Activated CD8-positive, alpha-beta T cell treated with anti-CD3 and anti-CD28 coated beads for 36 hours (primary cell): ENCODE results near the gene CMIP. TPM values are rescaled to one million over a fixed set of nuclear protein-coding genes. Genes with fewer than 3 reads are reported as not detected.

Source experiments
- ATAC-seq: fragments of 200-7000 bp; cut with Tn5 transposase; one replicate; pipeline ENCODE4 v1.10.0; 2021; ENCODE audit warnings: mild to moderate bottlenecking, moderate library complexity
- CTCF ChIA-PET: fragments of 350-600 bp; sonication (Branson Sonifier 250); formaldehyde crosslinking; loops from one replicate; lab custom pipeline; 2021; ENCODE audit warnings: antibody characterized with exemption; lab: Charles Lee
- POLR2A ChIA-PET: fragments of 350-600 bp; sonication (Branson Sonifier 250); formaldehyde crosslinking; loops from one replicate; lab custom pipeline; 2021; ENCODE audit warnings: antibody characterized with exemption; lab: Charles Lee
- DNase-seq: peaks from one replicate; pipeline ENCODE4 v3.0.0-alpha.2; 2020
- H3K27ac Mint-ChIP-seq: one replicate; pipeline ENCODE4 v1.8.0; 2021; ENCODE audit warnings: mild to moderate bottlenecking, mixed read lengths
- H3K27me3 Mint-ChIP-seq: one replicate; pipeline ENCODE4 v1.8.0; 2021; ENCODE audit warnings: mixed read lengths
- H3K36me3 Mint-ChIP-seq: one replicate; pipeline ENCODE4 v1.8.0; 2021; ENCODE audit warnings: low read depth, mixed read lengths
- H3K4me1 Mint-ChIP-seq: one replicate; pipeline ENCODE4 v1.8.0; 2021; ENCODE audit warnings: low read depth, mixed read lengths
- H3K4me3 Mint-ChIP-seq: one replicate; pipeline ENCODE4 v1.8.0; 2021; ENCODE audit warnings: mild to moderate bottlenecking, moderate library complexity, mixed read lengths
- H3K9me3 Mint-ChIP-seq: one replicate; pipeline ENCODE4 v1.8.0; 2021; ENCODE audit warnings: mixed read lengths
- intact Hi-C: fragments of 100-400 bp; cut with micrococcal nuclease; formaldehyde crosslinking; loops from one replicate; pipeline ENCODE4 v1.10.0; 2022
- total RNA-seq, 2 experiments: library from RNA; stranded (reverse); gene quantifications; one replicate each; pipeline ENCODE4 v1.2.3, GENCODE V29; 2021
- TF ChIP-seq, protein P1 (sequence below): fragments of 200-600 bp; IDR thresholded peaks from one replicate; pipeline ENCODE4 v1.8.0; 2022; ENCODE audit warnings: antibody characterized with exemption, mild to moderate bottlenecking

Gene CMIP
- total RNA-seq, 2 experiments from 2014 or later = 37.6 to 38.5 TPM

DNA sequence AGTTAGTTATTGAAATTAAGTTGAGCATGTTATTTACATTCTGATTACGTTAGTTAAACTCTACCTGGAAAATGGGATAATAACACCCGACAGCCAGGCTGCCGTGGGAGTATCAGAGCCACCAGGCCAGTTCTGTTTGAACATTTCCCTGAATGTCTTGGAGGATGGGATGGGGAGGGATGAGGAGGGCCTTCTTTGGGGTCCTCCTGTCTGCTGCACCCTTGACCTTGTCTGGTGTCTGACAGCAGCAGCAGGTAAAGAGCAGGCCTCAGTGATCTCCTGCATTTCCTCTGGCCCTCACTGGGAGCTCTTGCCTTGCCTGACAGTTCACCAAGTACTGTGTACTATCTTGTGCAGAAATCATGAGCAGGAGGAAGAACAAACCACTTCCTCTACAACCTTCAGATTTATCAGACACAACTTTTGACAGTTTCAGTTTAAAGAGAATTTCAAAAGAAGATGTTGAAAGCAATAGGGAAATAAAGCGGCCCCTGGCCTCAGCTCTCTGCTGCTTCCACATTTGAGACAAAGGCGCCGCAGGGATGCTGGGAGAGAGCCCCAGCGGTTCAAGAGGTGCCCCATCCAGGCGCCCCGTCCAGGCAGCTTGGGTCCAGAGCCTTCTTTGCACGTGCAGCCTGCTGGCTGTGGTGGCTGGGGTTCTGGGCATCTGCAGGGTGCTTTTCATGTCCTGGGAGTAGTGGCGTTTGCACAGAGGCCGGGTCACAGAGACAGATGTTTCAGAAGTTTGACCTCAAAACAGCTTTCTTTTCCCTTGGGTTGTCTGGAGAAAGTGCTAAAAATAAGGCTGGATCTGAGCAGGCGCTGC is 25.3 kb downstream of the CMIP start:
- H3K27ac Mint-ChIP-seq = peak overlapping the region; percentile 79
- ATAC-seq = peak; percentile 94
- ChIA-PET POLR2A (interaction anchor here (1.0 to 1.8 kb wide), 3 partner anchors 8 to 14 kb away, joined by 4 to 8 read pairs (median 5); no protein-coding TSS in a partner anchor), CTCF (interaction anchor here (0.7 to 1.6 kb wide), 4 partner anchors 9 to 260 kb away, joined by 3 to 5 read pairs (median 4); no protein-coding TSS in a partner anchor)
- peaks cover 2% of the 10 kb centered on the region for H3K36me3 Mint-ChIP-seq
- intact Hi-C loops = no loop called here
- no peaks in the 10 kb centered on the region for H3K27me3 Mint-ChIP-seq
- H3K4me3 Mint-ChIP-seq = peak overlapping the region; percentile 6
- TF ChIP-seq, protein P1, sequence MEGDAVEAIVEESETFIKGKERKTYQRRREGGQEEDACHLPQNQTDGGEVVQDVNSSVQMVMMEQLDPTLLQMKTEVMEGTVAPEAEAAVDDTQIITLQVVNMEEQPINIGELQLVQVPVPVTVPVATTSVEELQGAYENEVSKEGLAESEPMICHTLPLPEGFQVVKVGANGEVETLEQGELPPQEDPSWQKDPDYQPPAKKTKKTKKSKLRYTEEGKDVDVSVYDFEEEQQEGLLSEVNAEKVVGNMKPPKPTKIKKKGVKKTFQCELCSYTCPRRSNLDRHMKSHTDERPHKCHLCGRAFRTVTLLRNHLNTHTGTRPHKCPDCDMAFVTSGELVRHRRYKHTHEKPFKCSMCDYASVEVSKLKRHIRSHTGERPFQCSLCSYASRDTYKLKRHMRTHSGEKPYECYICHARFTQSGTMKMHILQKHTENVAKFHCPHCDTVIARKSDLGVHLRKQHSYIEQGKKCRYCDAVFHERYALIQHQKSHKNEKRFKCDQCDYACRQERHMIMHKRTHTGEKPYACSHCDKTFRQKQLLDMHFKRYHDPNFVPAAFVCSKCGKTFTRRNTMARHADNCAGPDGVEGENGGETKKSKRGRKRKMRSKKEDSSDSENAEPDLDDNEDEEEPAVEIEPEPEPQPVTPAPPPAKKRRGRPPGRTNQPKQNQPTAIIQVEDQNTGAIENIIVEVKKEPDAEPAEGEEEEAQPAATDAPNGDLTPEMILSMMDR = no peak
- peak; percentile 49 for DNase-seq
- peaks cover 55% of the 10 kb centered on the region for H3K4me1 Mint-ChIP-seq
- no peaks in the 10 kb centered on the region for H3K9me3 Mint-ChIP-seq

DNA sequence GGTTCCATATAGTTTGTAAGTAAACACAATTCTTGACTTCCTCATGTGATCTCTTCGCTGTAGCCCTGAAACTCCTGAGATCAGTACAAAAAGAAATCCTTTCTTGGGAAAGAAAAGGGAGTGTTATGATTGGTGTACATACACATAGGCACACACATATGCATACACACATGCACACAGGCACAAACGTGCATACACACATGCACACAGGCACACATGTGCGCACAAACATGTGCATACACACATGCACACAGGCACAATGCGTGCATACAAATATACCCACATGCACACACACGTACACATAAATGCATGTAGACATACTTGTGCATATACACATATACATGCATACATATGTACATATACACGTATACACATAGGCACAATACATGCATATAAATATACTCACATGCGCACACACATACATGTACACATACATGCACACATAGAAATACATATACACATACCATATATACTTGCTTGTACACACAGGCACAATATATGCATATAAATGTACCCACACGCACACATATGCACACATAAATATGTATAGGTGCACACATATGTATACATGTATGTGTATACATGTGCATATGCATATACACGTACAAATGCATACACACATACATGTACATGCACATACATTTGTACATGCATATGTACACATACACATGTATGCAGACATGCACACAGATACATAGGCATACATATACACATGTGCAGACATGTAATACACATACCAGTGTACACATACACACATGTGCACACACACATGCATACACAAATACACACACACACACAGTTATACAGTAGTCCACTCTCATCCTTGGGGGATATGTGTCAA is 26.4 kb downstream of the CMIP start:
- Mint-ChIP-seq H3K27me3 (no peaks in the 10 kb centered on the region), H3K36me3 (peaks cover 2% of the 10 kb centered on the region), H3K4me1 (peaks cover 60% of the 10 kb centered on the region), H3K4me3 (no peak overlapping the region), H3K27ac (peak overlapping the region; percentile 79), H3K9me3 (no peaks in the 10 kb centered on the region)
- intact Hi-C loops = no loop called here
- CTCF ChIA-PET = interaction anchor here (1.6 kb wide), 1 partner anchor 8 kb away, joined by 5 read pairs; no protein-coding TSS in a partner anchor
- TF ChIP-seq, protein P1 = no peak
- DNase-seq = no peak
- POLR2A ChIA-PET = interaction anchor here (1.8 kb wide), 1 partner anchor 7 kb away, joined by 8 read pairs; no protein-coding TSS in a partner anchor
- no peak for ATAC-seq

DNA sequence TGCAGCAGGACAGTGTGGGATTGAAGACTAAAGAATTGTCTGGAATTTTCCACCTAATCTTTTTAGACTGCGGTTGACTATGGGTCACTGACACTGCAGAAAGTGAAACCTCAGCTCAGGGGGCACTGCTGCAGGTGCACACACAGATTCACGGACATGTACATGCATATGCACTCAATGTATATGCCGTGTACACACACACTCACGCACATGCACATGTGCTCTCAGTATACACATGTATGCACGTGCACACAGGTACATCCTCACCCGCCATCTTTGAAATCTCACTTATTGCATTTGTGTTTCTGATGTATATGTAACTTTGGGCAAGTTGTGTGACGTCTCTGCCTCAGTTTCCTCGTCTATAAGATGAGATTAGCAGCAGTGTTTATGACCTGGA is 27.3 kb downstream of the CMIP start:
- H3K36me3 Mint-ChIP-seq = peaks cover 9% of the 10 kb centered on the region
- no peak overlapping the region for H3K27ac Mint-ChIP-seq
- ChIA-PET POLR2A (interaction anchor here (0.8 kb wide), 1 partner anchor 91 kb away, joined by 3 read pairs; no protein-coding TSS in a partner anchor), CTCF (no interaction called here)
- no peaks in the 10 kb centered on the region for H3K9me3 Mint-ChIP-seq
- peaks cover 63% of the 10 kb centered on the region for H3K4me1 Mint-ChIP-seq
- no peaks in the 10 kb centered on the region for H3K27me3 Mint-ChIP-seq
- DNase-seq = no peak
- no peak overlapping the region for H3K4me3 Mint-ChIP-seq
- no peak for ATAC-seq
- TF ChIP-seq, protein P1 = no peak
- intact Hi-C loops = no loop called here

DNA sequence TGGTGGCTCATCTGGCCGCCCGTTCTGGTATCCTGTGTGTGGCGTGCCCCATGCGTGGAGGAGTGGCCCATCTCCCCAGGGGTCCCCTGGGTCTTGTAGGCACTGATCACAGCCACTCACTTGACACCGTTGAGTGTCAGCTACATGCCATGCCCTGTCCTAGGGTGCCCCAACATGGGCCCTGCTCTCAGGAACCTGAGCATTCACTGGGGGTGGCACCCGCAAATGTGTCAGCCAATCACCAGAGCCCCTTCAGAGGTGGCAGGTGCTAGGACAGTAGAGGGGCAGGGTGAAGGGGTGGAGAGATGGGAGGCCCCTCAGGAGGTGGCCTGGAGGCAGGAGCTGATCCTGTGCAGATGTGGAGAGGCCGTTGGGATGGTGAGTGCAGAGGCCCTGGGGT is 27.8 kb downstream of the CMIP start:
- CTCF ChIA-PET = no interaction called here
- ATAC-seq (no peak), DNase-seq (no peak)
- intact Hi-C loops = no loop called here
- Mint-ChIP-seq H3K27ac (no peak overlapping the region), H3K9me3 (no peaks in the 10 kb centered on the region), H3K4me1 (peaks cover 69% of the 10 kb centered on the region), H3K36me3 (peaks cover 9% of the 10 kb centered on the region), H3K4me3 (no peak overlapping the region), H3K27me3 (no peaks in the 10 kb centered on the region)
- TF ChIP-seq, protein P1 = no peak
- POLR2A ChIA-PET = interaction anchor here (0.6 to 1.5 kb wide), 3 partner anchors 22 to 1830 kb away, joined by 3 read pairs; no protein-coding TSS in a partner anchor
